HG02852 (cell line): Measurements from ENCODE around the gene PGBD5.

Source experiments
- ATAC-seq: cut with Tn5 transposase; IDR thresholded peaks from one replicate; pipeline ENCODE4 v1.9.1; 2021; ENCODE audit warnings: mild to moderate bottlenecking, moderate library complexity; ENCODE audit not compliant: unreplicated experiment

Gene PGBD5

DNA sequence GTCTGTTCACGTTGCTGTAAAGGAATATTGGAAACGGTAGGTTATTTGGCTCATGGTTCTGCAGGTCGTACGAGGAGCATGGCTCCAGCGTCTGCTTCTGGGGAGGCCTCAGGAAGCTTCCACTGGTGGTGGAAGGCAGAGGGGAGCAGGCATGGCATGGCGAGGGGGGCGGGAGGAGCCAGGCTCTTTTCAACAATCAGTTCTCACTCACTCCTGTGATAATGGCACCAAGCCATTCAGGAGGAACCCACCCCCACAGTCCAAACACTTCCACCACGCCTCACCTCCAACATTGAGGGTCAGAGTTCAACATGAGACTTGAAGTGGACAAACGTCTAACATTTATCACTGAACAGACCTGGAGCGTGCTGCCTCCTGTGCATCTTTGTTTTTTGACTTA, 141.2 kb downstream of the PGBD5 start:
- no peak for ATAC-seq

DNA sequence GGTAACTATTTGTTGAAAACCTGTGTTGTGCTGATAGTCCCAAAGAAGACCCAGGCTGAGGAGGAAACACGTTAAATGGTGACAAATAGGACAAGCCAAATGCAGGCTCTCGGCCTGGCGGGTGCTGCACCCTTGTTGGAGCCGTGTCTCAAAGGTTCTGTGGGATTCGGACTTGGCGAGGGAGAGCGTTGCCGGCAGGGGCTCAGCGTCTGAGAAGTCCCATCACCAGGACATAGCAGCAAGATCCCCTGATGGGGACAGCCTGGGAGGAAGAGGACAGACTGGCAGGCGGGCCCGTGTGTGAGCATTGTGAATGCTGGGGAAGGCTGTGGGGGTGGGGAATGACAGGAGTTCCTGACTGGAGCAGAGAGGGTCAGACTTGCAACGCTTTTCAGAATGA, 142.5 kb downstream of the PGBD5 start:
- no peak for ATAC-seq

DNA sequence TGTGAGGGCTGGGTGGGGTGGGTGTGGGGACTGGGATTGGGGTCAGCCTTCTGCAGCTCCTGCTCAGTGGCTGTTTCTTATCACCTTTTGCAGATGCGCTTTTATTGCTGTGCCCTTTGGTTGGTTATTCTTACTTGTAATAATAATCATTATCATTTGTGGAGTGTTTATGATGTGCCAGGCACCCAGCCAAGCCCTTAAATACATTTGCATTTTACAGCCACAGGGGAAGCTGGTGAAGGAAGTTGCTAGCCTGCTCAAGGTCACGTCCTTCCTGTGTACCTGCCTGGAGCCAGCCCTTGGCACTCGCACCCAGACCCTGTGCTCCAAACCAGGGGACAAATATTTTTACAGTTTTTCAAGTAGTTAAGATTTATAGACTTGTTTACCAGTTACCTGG, 144.0 kb downstream of the PGBD5 start:
- ATAC-seq = no peak

DNA sequence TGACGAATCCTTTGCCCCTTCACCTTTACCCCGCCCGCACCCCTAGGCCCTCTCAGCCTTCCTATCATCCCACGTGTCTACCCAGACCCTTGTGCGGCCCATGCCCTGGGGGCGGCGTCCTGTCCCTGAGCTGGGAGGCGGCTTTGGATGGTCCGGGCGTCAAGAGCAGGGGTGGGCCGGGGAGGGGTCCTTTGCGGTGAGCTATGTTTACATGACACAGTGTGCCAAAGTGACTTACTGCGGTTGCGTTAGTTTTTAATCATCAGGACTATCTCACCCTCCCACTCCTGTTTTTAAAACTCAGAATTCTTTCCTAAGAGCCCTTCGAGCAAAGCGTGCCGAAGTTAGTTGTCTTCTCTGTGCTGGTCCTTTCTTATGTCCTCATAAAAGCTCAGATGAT, 144.6 kb downstream of the PGBD5 start:
- ATAC-seq = no peak

DNA sequence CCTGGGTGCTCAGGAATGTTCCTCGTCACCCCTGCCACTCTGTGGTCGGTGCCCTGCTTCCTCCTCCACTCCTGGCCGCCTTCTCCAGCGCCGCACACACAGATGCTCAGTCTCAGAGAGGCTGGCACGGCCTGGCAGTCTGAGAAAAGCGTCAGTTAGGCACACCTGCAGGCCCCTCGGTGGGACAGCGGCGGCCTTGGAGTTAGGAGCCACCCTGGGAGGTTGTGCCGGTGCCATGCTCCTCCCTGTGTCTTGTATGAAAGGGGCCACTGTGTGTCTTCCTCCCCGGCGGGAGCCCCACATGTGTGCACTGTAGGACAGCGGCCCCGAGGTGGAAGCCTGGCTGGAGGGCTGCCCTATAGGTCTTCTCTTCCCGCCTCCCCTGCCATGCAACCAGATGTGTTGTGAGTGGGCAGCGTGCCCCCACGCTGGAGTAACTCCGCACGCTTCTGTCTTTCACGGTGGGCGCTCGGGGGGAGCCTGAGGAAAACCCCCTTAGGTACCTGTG, 145.2 kb downstream of the PGBD5 start:
- ATAC-seq = no peak

DNA sequence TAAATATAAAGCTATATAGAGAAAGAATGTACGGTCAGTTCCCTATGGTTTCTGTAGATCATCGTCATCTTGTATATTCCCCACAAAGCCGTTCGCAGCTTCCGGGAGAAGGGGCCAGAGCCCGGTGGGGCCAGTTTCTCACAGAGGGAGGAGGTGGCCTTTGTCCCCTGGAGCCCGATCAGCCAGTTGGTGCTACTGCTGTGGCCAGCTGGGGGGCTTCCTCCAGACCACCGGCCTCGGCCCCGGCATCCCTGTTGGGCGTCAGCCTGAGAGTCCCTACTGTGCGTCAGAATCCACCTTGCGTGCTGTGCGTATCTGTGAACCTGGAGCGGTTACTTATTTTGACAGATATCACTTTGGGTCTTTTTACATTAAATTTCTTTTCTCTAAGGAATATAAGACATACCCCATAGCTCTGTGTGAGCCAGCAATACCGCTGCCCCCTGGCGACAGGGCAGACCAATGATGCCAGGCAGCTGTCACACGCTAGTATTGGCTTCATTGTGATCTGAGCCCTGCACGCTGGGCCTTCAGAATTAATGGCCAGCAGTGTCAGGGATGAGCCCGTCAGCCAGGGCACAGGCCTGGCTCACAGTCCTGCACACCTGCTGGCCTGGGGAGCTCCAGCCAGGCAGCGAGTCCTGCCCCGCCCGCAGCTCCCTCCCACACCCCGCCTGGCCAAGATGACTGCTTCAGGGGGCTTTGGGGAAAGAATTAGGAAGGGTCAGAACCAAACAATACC, 145.9 kb downstream of the PGBD5 start:
- no peak for ATAC-seq

DNA sequence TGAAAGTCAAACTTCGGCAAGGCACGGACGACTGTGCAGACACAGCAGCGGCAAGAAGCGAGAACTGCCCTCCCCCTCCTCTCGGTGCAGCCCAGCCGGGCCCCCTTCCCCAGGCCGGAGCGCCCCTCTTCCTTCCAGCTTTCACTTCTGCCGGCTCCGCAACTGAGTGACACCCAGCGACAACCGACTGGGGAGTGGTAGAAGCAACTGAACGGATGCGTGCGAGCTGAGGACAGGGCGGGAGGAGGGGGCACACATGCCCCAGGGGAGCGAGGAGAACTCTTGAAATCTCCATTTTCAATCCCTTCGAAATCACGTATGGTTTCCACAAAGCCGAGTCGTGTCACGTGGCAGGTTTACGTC, 146.6 kb downstream of the PGBD5 start:
- no peak for ATAC-seq

DNA sequence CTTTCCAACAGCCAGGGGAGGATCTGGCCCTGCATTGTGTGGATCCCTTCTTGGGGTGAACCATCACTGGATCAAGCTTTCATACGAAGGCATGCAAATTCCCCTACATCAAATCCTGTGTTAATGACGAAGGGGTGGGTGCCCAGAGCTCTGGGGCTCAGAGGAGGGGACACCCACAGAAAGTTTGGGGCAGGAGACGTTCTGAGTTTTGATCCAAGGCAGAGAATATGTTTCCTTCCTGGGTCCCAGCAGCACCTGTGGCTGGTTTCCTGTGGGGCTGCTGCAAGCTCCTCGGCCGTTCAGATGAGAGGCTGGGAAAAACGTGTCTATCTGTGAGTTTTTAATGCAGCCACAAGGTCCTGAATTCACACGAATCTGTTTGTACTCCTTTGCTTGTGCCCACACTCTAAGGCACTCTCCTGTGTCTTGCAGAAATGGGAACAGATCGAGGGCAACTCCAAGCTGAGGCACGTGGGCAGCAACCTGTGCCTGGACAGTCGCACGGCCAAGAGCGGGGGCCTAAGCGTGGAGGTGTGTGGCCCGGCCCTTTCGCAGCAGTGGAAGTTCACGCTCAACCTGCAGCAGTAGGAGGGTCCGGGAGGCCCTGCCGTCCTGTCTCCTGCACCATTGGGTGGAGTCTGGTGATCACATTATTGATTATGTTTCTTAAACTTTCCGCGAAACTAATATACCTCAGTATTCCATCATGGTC, 147.1 kb downstream of the PGBD5 start:
- ATAC-seq = no peak

DNA sequence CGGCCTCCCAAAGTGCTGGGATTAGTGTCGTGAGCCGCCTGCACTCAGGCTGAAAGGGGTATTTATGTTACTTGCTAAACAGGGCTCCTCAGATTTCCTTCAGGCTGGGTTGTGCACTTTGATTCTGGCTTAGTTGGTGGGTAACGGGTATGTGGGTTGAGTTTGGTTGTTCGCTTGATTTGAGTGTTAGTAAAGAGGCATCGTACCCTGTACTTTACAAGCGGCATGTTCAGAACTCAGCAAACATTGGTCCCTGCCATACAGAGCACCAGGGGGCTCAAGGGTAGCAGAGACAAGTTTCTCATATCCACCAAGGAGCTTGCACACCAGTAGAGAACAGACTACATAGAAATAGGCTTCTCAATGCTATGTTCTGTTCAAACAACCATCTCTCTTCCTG, 147.8 kb downstream of the PGBD5 start:
- no peak for ATAC-seq

DNA sequence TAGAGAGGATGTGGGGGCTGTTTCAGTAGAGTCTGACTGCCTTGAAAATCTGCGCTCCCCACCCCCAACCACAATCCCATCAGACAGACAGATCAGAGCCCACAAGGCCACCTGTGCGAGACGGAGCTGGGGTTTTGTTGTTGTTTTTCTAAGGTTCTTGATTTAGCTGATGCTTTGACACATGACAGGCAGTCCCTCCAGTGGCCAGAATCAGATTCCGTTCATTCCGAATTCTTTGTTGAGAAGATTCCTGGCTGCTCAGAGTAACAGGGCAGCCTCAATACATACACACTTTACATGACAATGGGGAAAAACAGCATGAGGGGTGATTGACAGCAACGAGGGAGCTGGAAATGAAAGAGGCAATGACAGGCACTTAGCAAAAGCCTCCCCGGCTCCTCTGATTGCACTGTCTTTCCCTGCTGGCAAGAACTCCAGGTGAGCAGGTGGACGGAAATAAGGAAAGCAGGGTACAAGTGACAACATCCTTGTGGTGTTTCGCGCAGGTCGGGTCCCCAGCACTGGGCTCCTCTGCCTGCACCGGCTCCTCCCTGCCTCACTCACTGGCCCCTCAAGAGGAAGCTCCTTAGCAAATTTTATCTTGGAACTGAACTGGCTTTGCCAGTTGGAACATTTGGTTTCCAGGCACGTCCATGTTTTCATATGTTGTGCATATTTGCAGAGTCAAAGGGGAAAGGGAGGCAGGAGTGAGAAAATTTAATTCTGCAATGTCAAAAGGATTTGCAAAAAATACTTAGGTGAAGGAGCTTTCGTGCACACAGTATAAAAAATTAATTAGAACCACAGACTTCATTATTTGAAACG, 148.7 kb downstream of the PGBD5 start:
- no peak for ATAC-seq

DNA sequence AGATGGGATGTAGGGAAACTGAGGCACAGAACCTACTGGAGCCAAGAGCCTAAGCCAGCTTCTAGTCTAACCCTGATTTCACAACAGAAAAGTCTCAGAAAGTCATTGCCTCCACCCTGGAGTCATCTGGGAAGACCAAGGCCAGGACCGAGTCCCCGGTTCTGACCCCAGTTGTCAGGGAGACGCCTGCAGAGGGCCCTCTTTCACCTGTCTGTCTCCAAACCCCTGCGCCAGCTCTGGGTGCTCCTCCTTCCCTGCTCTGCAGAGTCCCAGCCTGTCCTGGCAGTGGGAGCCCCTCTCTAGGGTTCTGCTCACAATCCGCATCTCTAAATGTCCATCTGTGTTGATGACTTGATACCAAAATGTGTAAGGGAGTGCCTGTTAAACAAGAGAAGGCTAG, 149.7 kb downstream of the PGBD5 start:
- ATAC-seq = no peak

DNA sequence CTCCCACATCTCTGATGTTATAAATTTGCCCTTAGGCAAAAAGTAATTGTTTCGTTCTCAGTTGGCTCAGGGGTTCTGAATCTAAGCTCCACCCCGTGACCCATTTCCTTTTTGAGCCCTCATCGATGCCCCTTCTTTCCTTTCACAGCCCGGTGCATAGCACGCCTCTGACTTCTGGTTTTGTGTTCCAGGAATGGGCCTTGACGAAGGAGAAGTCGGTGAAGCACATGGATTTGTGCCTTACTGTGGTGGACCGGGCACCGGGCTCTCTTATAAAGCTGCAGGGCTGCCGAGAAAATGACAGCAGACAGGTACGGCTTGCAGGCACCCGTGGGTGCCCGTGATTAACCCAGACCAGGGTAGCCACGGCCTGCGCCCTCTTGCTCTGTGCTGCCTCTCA, 151.9 kb downstream of the PGBD5 start:
- ATAC-seq = no peak

DNA sequence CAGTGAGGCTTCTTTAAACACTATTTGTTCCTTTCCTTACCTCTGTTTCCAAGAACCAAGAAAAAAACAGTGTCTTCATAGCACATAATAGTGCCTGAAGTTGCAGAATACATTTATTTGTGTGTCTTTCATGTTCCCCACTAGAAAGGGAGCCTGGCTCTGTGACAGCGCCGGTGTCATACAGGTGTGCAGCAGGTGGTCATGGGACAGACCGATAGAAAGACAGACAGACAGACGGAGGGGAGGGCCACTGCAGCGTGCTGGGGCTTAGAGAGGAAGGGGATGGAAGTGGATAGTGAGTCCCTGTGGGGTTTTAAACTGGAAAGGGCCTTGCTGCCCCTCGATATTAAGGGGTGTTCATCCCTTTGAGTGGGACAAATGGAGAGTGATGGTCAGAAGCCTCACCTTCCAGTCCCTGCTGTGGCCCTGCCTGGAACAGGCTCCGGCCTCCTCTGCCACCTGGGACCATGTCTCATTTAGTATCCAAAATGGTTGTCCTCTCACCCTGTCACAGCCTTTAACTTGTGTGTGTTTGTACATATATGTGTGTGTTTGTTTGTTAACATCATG, 152.9 kb downstream of the PGBD5 start:
- ATAC-seq = no peak

DNA sequence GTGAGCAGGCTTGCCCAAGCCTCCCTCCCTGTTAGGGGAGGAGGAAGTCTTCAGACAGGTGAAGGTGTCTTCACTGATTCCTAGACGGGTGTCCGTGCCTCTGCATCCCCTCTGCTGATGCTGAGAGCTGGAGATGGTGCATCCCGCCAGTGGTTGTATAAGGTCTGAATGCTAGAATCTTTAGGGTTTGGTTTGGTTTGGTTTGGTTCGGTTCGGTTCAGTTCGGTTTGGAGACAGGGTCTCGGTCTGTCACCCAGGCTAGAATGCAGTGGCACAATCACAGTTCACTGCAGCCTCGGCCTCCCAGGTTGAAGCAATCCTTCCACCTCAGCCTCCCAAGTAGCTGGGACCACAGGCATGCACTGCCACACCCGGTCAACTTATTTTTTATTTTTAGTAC, 153.6 kb downstream of the PGBD5 start:
- ATAC-seq = no peak

DNA sequence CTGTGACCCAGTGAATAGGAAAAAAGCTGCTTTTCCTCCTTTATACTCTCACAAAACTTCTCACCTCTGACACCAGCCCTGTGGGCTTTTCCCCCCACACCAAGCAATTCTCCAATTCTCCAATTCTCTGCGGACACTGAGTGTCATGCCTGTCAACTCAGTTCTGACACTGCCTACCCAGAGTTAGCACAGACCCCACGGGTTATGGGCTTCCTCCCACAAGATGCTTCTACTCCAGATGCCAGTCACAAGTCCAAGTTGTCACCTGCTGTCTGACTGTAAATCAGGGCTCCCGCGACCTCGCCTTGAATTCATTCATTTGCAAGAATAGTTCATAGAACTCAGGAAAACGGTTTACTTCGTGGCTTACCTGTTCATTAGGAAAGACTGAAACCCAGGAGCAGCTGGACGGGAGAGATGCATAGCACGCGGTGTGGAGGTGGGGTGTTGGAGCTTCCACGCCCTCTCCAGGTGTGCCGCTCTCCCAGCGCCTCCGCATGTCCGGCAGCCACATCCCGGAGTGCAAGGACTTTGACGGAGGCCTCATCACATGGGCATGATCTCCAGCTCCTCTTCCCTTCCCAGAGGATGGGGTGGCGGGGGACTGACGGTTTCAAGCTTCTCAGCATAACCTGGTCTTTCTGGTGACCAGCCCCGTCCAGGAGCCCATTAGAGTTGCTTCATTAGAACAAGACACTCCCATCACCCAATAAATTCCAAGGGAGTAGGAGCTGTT, 154.7 kb downstream of the PGBD5 start:
- ATAC-seq = no peak

DNA sequence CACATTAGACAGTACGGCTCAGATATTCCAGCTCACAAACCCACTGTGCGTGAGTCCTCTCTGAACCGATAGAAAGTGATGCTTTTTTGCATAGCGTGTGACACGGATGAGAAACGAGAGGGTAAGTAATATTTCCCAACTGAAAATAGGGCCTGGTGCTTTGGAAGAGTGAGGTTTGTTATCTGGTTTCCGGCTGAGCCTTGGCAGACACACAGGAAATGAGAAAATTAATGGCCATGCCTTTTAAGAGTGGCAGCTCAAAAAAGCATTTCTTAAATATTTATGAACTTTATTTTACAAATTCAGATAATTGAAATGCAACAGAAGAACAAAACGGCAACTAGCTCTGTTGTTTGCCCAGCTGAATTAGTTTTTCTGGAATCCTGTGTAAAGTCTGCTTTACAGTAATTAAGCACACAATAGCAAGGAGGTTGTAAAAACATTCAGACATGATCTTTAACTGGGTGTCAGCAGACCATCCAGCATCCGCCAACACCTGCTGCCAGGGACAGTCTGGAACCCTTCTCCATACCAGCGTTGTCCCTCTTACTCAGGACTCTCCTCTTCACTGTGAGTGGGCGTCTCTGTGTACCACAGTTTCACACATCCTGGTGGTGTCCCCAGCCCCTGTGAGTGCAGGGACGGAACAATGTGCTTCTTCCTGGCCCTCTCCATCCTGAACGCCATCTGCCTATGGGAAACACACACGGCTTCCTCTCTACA, 155.4 kb downstream of the PGBD5 start:
- peak; percentile 58 for ATAC-seq

DNA sequence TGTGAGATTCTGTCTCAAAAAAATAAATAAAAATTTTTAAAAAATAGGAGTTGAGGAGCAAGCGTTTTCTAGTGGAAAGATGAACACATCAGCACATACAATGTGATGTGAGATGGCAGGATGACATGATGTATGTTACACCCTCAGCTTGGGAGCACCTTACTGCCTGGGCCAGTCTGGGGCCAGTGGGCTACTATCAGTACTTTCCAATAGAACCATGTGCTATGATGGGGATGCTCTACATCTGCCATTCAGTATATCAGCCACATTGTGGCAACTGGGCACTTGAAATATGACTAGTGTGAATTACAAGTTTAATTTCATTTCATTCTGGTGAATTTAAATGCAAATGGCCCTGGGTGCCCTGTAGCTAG, 156.0 kb downstream of the PGBD5 start:
- ATAC-seq = no peak

DNA sequence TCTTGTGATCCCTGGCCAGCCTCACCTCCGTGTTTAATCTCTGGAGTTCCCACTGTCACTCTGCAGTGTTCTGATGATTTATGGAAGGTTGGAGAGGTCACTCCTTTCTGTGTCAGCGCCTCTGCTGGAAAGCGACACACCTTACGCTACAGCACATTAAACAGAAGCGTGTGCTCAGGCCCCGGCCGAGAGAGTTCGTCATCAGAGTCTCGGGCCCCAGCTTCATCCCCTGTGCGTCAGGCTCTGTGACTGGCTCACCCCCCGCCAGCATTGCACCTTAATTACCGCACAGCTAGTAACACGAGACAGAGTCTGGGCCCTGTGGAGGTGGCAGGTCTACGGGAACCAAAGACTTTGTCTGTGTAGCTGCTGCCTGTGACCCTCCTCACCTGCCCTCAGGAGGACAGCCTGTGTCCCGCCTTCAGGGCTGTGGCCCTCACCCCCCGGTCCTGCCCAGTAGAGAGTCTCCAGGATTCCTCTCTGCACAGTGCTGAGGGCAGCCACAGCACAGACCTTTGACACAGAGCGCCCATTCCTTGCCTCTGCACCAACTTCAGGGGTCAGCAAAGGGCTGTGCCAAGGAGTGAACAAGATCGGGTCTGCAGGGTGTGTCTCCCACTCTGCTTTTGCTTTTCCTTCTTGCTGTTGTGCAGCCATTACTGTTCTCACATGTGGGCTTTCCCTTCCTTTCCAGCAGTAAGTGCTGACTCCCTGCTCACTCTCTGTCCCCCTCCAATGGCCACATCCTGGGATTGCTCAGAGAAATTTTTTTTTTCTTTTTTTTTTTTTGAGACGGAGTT, 157.6 kb downstream of the PGBD5 start:
- peak; percentile 36 for ATAC-seq

DNA sequence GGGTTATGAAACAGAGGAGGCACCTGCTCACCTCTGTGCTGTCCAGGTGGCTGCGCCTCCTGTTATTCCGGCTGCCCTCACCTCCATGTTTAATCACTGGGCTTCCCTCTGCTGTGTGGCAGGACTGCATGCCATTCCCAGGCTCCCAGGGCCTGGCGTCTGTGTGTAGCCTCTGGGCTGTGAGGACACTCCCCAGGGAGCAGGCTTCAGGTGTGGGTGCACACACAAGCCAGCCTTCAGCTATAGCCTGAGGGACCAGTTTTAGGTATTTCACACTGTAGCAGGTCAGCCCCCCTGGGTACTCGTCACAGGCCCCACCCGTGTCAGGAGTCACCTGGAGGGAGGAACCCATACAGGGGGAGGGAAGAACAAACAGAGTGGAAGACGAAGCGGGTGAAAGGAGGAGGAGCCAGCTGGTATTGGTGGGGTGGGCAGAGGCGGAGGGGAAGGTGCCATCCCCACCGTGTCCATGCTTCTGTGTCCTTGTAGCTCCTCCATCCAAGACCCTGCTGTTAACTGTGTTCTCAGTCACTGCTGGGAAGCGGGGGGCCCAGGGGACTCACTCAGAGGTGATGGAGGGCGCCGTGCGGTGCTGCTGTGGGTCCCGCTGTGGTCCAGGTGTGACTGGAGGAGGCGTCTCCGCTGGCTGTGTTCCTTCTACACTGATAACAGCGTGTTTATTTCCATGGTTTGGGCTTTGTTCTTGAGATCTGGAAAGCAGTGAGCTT, 158.6 kb downstream of the PGBD5 start:
- no peak for ATAC-seq
